ENCODE results near the gene B2M. TPM values are rescaled to one million over a fixed set of nuclear protein-coding genes. Genes with fewer than 3 reads are reported as not detected.

B2M gene
- total RNA-seq, 1 experiment from 2014 or later, result 605 TPM

DNA sequence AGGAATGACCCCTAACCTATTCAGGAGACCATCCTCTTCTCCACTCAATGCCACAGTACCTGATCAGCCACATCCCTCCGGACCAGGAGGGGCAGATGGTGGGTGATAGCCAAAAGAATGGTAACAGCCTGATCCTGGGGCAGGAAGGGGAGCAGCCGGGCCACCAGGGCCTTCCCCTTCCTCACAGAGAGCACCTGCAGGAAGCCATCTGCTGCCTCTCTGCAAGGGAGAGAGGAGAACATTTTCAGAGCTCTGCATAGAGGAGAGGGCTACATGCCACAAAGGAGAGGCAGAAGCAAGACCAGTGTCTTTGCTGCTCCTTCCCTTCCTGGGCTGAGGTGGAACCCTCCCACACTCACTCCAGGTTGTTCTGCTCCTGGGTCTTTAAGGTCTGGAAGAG is 42.4 kb upstream of the B2M start:
- no peaks in the 10 kb centered on the region for H3K27me3 Mint-ChIP-seq (ENCODE audit: insufficient read depth, unreplicated experiment)
- TF ChIP-seq, protein P1, sequence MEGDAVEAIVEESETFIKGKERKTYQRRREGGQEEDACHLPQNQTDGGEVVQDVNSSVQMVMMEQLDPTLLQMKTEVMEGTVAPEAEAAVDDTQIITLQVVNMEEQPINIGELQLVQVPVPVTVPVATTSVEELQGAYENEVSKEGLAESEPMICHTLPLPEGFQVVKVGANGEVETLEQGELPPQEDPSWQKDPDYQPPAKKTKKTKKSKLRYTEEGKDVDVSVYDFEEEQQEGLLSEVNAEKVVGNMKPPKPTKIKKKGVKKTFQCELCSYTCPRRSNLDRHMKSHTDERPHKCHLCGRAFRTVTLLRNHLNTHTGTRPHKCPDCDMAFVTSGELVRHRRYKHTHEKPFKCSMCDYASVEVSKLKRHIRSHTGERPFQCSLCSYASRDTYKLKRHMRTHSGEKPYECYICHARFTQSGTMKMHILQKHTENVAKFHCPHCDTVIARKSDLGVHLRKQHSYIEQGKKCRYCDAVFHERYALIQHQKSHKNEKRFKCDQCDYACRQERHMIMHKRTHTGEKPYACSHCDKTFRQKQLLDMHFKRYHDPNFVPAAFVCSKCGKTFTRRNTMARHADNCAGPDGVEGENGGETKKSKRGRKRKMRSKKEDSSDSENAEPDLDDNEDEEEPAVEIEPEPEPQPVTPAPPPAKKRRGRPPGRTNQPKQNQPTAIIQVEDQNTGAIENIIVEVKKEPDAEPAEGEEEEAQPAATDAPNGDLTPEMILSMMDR (IDR thresholded peaks at IDR 0.05; ENCODE audit: unreplicated experiment), result no peak
- no peaks in the 10 kb centered on the region for H3K9me3 Mint-ChIP-seq (ENCODE audit: unreplicated experiment)
- ChIA-PET CTCF (interaction anchor here (1.0 kb wide), 1 partner anchor 44 kb away, joined by 4 read pairs; no protein-coding TSS in a partner anchor), POLR2A (interaction anchor here (0.5 to 2.3 kb wide), 3 partner anchors 13 to 499 kb away, joined by 3 to 6 read pairs (median 3); no protein-coding TSS in a partner anchor)
- no peak overlapping the region for H3K27ac Mint-ChIP-seq (ENCODE audit: low read depth, unreplicated experiment)
- H3K4me1 Mint-ChIP-seq (ENCODE audit: insufficient read depth, unreplicated experiment), result peaks cover 3% of the 10 kb centered on the region
- no TSS peak for BruUV-seq (replicated peaks)
- no peak for DNase-seq (ENCODE audit: unreplicated experiment)
- no peaks in the 10 kb centered on the region for H3K36me3 Mint-ChIP-seq (ENCODE audit: insufficient read depth, unreplicated experiment)
- H3K4me3 Mint-ChIP-seq (ENCODE audit: unreplicated experiment), result no peak overlapping the region
- intact Hi-C loops (cut with micrococcal nuclease), result no loop called here

DNA sequence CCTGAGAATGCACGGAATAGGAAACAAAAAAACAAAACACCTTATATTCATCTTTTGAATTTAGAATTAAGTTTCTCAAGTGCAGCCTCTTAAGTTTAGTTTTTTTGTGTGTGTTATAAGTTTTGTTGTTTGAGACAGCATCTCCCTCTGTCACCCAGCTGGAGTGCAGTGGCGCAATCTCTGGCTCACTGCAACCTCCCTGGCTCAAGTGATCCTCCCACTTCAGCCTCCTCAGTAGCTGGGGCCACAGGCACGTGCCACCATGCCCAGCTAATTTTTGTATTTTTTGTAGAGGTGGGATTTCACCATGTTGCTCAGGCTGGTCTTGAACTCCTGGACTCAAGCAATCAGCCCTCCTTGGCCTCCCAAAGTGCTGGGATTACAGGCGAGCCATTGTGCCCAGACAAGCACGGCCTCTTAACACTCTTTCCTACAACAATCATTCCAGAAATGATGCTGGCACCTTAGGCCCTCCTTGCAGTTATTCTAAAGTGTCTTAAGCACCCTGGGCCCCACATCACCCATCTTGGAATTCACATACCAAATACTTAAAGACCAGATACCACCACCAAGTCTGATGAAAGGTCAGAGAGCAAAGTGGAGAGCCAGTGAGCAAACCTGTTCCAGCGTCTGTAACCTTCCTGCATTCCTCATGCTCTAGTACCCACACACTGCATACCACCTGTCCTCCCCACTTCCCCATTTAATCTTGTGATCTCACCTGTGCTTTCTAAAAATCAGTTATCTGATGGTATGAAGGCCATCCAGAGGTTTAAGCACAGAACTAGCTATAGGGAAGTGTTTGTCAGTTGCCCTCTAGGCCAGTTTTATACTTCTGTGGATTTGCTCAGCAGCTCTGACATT is 41.0 kb upstream of the B2M start:
- CTCF ChIA-PET, result interaction anchor here (1.5 to 1.6 kb wide), 2 partner anchors 67 to 68 kb away, joined by 4 to 6 read pairs; no protein-coding TSS in a partner anchor

DNA sequence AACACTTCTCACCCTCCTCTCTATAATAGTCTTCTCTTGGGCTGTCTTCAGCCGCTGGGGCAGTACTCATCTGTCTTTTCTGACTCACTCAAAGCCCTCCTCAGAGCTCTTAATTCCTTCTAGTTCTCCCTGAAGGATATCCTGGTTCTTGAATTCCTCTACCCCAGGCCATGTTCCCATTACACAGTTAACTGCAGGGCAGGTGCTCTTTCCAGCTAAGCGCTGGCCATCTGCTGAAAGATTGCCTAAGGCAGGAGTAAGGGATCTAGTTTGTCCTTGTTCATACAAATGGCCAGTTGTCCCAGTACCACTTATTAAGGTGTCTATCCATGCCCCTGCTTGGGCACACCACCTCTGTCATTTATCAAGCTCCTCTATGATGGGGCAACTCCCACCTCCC is 37.7 kb upstream of the B2M start:
- Mint-ChIP-seq H3K4me1 (ENCODE audit: insufficient read depth, unreplicated experiment) (no peaks in the 10 kb centered on the region), H3K27ac (ENCODE audit: low read depth, unreplicated experiment) (no peak overlapping the region), H3K27me3 (ENCODE audit: insufficient read depth, unreplicated experiment) (no peaks in the 10 kb centered on the region), H3K9me3 (ENCODE audit: unreplicated experiment) (no peaks in the 10 kb centered on the region), H3K4me3 (ENCODE audit: unreplicated experiment) (no peak overlapping the region), H3K36me3 (ENCODE audit: insufficient read depth, unreplicated experiment) (no peaks in the 10 kb centered on the region)
- ChIA-PET CTCF (interaction anchor here (1.0 to 2.4 kb wide), 2 partner anchors 10 to 65 kb away, joined by 3 to 15 read pairs; partner anchors contain the start of gene SPG11), POLR2A (interaction anchor here (1.1 to 2.2 kb wide), 4 partner anchors 10 to 37 kb away, joined by 3 to 8 read pairs (median 6); partner anchors contain the start of genes B2M, PATL2 and SPG11)
- intact Hi-C loops (cut with micrococcal nuclease), result no loop called here
- no peak for DNase-seq (ENCODE audit: unreplicated experiment)
- no TSS peak for BruUV-seq (replicated peaks)
- TF ChIP-seq, protein P1 (IDR thresholded peaks at IDR 0.05; ENCODE audit: unreplicated experiment), result no peak

More for the DNA sequence above, 41.0 kb upstream of the B2M start:
- POLR2A ChIA-PET, result interaction anchor here (0.7 to 2.3 kb wide), 4 partner anchors 21 to 58 kb away, joined by 3 to 6 read pairs (median 3); partner anchors contain the start of gene B2M
- no peaks in the 10 kb centered on the region for H3K9me3 Mint-ChIP-seq (ENCODE audit: unreplicated experiment)
- no TSS peak for BruUV-seq (replicated peaks)
- TF ChIP-seq, protein P1 (IDR thresholded peaks at IDR 0.05; ENCODE audit: unreplicated experiment), result no peak
- no peaks in the 10 kb centered on the region for H3K4me1 Mint-ChIP-seq (ENCODE audit: insufficient read depth, unreplicated experiment)
- no peaks in the 10 kb centered on the region for H3K27me3 Mint-ChIP-seq (ENCODE audit: insufficient read depth, unreplicated experiment)
- H3K36me3 Mint-ChIP-seq (ENCODE audit: insufficient read depth, unreplicated experiment), result no peaks in the 10 kb centered on the region
- DNase-seq (ENCODE audit: unreplicated experiment), result no peak
- H3K27ac Mint-ChIP-seq (ENCODE audit: low read depth, unreplicated experiment), result no peak overlapping the region
- H3K4me3 Mint-ChIP-seq (ENCODE audit: unreplicated experiment), result no peak overlapping the region
- intact Hi-C loops (cut with micrococcal nuclease), result no loop called here

- no peak for DNase-seq (ENCODE audit: unreplicated experiment)
- no peaks in the 10 kb centered on the region for H3K9me3 Mint-ChIP-seq (ENCODE audit: unreplicated experiment)
- no peaks in the 10 kb centered on the region for H3K4me1 Mint-ChIP-seq (ENCODE audit: insufficient read depth, unreplicated experiment)
- BruUV-seq (replicated peaks), result no TSS peak
- TF ChIP-seq, protein P1 (IDR thresholded peaks at IDR 0.05; ENCODE audit: unreplicated experiment), result no peak
- ChIA-PET CTCF (no interaction called here), POLR2A (interaction anchor here (1.0 kb wide), 1 partner anchor 53 kb away, joined by 4 read pairs; no protein-coding TSS in a partner anchor)
- H3K27me3 Mint-ChIP-seq (ENCODE audit: insufficient read depth, unreplicated experiment), result peaks cover 10% of the 10 kb centered on the region
- H3K36me3 Mint-ChIP-seq (ENCODE audit: insufficient read depth, unreplicated experiment), result no peaks in the 10 kb centered on the region
- no peak overlapping the region for H3K27ac Mint-ChIP-seq (ENCODE audit: low read depth, unreplicated experiment)
- intact Hi-C loops (cut with micrococcal nuclease), result no loop called here
- no peak overlapping the region for H3K4me3 Mint-ChIP-seq (ENCODE audit: unreplicated experiment)
Measured at GRCh38 chr15:44675911-44676310, 35.4 kb upstream of the B2M start.

Measured in MCF 10A (cell line).